Measurements from ENCODE around the gene PCDHGB7.

DNA sequence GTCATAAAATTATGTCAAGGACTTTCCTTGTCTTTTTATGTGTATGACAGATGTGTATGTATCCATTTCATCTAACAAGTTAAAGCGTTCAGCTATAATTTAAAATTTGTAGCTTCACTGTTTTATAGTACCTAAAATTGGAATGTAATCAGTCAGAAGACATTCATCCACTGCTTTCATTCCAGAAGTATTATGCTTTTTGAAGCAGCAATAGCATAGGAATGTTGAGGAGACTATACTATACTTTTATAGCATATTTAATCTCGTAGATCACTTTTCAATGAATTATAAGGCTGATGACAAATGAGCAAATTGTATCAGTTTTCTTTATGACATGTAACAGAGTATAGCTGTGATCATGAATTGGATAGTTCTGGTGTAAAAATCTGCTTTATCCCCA lies 19.7 kb downstream of the PCDHGB7 start:
- TF ChIP-seq, protein P1, sequence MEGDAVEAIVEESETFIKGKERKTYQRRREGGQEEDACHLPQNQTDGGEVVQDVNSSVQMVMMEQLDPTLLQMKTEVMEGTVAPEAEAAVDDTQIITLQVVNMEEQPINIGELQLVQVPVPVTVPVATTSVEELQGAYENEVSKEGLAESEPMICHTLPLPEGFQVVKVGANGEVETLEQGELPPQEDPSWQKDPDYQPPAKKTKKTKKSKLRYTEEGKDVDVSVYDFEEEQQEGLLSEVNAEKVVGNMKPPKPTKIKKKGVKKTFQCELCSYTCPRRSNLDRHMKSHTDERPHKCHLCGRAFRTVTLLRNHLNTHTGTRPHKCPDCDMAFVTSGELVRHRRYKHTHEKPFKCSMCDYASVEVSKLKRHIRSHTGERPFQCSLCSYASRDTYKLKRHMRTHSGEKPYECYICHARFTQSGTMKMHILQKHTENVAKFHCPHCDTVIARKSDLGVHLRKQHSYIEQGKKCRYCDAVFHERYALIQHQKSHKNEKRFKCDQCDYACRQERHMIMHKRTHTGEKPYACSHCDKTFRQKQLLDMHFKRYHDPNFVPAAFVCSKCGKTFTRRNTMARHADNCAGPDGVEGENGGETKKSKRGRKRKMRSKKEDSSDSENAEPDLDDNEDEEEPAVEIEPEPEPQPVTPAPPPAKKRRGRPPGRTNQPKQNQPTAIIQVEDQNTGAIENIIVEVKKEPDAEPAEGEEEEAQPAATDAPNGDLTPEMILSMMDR (conservative IDR thresholded peaks at IDR 0.05 in 1 of 2, IDR thresholded peaks at IDR 0.05 in 1 of 2; ENCODE audit: low read depth in 1 of 2, low read length in 2 of 2) = no peak
- no peak for TF ChIP-seq EZH2 (IDR thresholded peaks at IDR 0.05; ENCODE audit: low read length, missing control alignments)
